ENCODE results near the gene GRIPAP1. TPM values are rescaled to one million over a fixed set of nuclear protein-coding genes. Genes with fewer than 3 reads are reported as not detected.

GRIPAP1 gene
- total RNA-seq, 1 donor from 2014 or later, result 52.8 TPM

DNA sequence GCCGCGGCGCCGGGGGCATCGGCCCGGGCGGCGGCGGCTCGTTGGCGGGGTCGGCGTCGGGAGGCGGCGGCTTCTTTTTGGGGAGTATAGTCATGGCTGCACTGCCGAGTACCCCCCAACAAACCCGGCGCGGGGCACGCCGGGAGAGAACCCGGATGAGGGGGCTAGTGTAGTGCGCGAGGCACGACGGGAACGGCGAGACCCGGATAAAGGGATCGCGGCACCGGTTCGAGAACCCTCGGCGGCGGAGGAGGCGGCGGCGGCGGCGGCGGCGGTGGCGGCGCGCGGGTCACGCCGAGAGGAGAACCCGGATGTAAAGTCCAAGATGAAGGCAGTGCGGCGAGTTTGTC, 44.6 kb downstream of the GRIPAP1 start, which contains the start of gene OTUD5:
TSS of gene OTUD5 (minus strand) at position 131 of the 350 bp plus-strand sequence. CDS start at position 94, 37 bp downstream.
- H3K36me3 ChIP-seq, result no peaks in the 10 kb centered on the region
- H3K4me1 ChIP-seq, result peaks cover 14% of the 10 kb centered on the region
- peak; percentile 68 for ATAC-seq
- H3K4me3 ChIP-seq, result peak within 1 kb of the TSS; percentile 57
- no peaks in the 10 kb centered on the region for H3K9me3 ChIP-seq
- intact Hi-C loops (cut with DNase I), result no loop called here
- H3K27ac ChIP-seq, result peak within 1 kb of the TSS; percentile 95
- no peaks in the 10 kb centered on the region for H3K27me3 ChIP-seq
- peak; percentile 86 for DNase-seq
- TF ChIP-seq, protein P1, sequence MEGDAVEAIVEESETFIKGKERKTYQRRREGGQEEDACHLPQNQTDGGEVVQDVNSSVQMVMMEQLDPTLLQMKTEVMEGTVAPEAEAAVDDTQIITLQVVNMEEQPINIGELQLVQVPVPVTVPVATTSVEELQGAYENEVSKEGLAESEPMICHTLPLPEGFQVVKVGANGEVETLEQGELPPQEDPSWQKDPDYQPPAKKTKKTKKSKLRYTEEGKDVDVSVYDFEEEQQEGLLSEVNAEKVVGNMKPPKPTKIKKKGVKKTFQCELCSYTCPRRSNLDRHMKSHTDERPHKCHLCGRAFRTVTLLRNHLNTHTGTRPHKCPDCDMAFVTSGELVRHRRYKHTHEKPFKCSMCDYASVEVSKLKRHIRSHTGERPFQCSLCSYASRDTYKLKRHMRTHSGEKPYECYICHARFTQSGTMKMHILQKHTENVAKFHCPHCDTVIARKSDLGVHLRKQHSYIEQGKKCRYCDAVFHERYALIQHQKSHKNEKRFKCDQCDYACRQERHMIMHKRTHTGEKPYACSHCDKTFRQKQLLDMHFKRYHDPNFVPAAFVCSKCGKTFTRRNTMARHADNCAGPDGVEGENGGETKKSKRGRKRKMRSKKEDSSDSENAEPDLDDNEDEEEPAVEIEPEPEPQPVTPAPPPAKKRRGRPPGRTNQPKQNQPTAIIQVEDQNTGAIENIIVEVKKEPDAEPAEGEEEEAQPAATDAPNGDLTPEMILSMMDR (IDR thresholded peaks at IDR 0.05), result no peak

DNA sequence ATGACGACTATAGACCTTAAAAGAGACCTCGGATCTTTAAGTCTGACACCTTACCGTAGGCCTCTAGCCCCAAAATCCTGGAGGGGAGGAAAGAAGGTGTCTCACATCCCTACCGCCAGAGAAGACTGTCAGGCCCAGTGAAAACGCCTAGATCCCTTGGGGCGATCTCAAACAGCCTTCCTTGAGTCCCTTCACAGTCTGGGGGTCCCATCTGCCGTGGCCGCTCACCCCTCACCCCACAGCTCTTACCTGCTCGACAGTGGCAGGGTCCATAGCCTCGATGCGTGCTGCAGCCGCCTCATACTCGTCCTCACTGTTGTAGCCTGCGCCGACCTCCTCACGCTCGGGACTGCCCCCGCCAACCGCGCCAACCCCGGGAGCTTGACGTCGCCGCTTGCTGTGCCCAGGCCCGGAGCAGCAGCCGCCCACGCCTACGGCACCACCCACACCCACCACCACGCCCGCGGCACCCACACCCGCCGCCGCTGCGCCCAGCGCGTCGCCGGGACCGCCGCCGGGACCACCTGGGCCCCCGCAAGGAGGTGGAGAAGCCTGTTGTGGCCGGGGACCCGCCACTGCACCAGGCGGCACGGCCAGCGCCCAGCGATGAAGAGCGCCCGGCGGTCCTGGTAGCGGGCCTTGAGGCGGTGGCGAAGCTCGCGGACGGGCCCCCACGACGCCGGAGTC, 45.2 kb downstream of the GRIPAP1 start:
- intact Hi-C loops (cut with DNase I), result no loop called here
- Histone ChIP-seq H3K4me3 (peak overlapping the region; percentile 57), H3K27ac (peak overlapping the region; percentile 95), H3K27me3 (no peaks in the 10 kb centered on the region), H3K36me3 (no peaks in the 10 kb centered on the region), H3K9me3 (no peaks in the 10 kb centered on the region), H3K4me1 (peaks cover 14% of the 10 kb centered on the region)
- TF ChIP-seq, protein P1 (IDR thresholded peaks at IDR 0.05), result no peak
- no peak for ATAC-seq
- peak; percentile 71 for DNase-seq

DNA sequence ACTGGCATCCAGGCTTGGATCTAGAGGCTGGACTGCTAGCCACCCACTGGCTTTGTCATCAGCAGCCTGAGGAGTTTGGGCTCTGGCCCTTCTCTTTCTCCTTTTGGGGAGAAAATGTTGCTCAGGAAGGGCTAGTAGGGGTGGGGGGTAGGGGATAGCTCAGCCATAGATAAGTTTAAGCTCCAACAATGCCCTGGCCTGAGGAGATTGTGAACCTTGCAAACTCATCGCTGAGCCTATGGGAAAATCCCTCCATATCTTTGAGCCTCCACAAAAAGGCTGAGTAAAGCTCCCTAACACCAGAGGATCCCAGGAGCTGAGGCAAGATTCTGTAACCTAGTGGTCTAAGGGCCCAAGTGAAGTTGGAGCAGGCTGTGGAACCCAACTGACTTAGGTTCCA, 53.5 kb downstream of the GRIPAP1 start:
- TF ChIP-seq, protein P1 (IDR thresholded peaks at IDR 0.05), result no peak
- no peaks in the 10 kb centered on the region for H3K36me3 ChIP-seq
- no peaks in the 10 kb centered on the region for H3K4me1 ChIP-seq
- ATAC-seq, result no peak
- no peaks in the 10 kb centered on the region for H3K9me3 ChIP-seq
- no peak for DNase-seq
- H3K4me3 ChIP-seq, result no peak overlapping the region
- no peak overlapping the region for H3K27ac ChIP-seq
- H3K27me3 ChIP-seq, result no peaks in the 10 kb centered on the region
- intact Hi-C loops (cut with DNase I), result no loop called here

DNA sequence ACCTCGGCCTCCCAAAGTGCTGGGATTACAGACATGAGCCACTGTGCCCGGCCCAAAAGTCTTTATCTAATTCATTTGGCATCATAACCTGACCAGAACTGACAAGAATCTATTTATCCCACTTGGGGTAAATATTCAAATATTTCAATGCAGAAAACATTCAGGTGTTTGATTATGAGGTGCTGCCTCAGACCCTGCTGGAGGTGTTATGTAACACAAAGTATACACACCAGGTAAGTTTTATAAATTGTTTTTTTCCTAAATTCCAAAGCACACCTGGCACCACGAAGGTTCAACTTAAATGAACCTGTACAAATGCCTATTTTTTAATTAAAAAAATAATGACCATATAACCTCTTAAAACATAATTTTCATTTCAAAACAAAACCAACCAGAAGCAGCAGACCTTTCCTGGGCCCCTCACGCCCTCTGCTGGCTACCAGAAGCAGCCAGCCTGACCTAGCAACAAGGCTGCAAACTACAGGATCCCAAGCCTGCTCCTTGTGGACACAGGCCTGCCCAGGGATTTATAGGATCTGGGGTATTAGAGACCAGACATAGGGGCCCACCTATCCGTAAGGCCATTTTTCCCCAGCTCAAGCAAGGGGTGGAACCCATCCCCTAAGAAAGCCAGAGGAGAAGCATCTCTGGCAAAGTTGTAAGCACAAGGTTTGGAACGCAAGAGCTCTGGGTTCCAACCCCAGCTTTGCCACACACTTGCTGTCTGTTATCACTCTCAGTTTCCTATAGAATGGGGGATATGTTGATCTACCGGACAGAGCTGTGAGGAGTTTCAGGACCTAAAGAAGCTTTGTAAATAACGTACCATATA, 56.3 kb downstream of the GRIPAP1 start:
- ATAC-seq (peak; percentile 86), DNase-seq (peak; percentile 66)
- Histone ChIP-seq H3K4me3 (no peak overlapping the region), H3K27me3 (no peaks in the 10 kb centered on the region), H3K27ac (no peak overlapping the region), H3K4me1 (peaks cover 4% of the 10 kb centered on the region), H3K36me3 (no peaks in the 10 kb centered on the region), H3K9me3 (no peaks in the 10 kb centered on the region)
- TF ChIP-seq, protein P1 (IDR thresholded peaks at IDR 0.05), result peak; percentile 73
- intact Hi-C loops (cut with DNase I), result no loop called here

DNA sequence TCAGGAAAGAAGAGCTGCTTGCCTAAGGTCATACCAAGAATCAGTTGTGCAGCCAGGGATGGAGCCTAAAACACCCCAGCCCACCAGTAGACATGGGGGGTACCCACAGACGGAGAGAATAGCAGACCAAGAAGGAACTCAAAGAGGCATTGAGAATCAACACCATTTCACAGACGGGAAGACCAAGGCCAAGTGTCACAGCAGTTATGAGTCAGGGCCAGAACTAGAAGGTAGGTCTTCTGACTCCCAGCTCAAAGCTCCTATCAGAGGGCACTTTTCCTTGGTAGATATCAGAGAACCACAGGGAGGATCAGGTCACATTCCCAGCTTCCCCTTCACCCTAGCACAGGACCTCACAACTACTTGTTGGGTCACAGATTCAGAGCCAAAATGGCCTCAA, 59.2 kb downstream of the GRIPAP1 start:
- Histone ChIP-seq H3K4me1 (peaks cover 8% of the 10 kb centered on the region), H3K36me3 (no peaks in the 10 kb centered on the region), H3K27me3 (no peaks in the 10 kb centered on the region), H3K27ac (no peak overlapping the region), H3K4me3 (no peak overlapping the region), H3K9me3 (no peaks in the 10 kb centered on the region)
- intact Hi-C loops (cut with DNase I), result no loop called here
- DNase-seq (no peak), ATAC-seq (no peak)
- TF ChIP-seq, protein P1 (IDR thresholded peaks at IDR 0.05), result no peak

Measured in upper lobe of right lung (tissue), 1 donor.